Measurements from ENCODE around the gene PARP1. TPM values are rescaled to one million over a fixed set of nuclear protein-coding genes. Genes with fewer than 3 reads are reported as not detected.

Gene PARP1
- total RNA-seq, 1 experiment from 2014 or later, result 235 TPM

DNA sequence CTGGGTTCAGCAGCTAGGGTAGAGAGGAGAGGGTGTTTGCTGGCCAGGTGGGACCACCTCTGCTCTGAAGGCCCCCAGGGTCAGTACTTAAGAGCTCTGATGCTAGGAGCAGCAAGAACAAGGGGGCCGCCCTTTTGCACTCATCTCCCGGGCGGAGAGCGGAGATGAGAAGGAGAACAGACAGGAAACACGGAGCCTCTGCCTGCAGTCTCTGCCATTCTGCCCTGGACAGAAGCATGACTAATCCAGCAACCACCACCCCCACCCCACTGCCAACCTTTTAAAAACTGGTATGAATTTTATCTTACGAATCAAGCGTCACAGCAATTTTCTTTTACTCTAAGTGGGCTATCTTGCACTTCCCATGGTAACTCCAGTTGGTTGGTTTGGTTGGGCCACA, 34.5 kb downstream of the PARP1 start:
- TF ChIP-seq, protein P1, sequence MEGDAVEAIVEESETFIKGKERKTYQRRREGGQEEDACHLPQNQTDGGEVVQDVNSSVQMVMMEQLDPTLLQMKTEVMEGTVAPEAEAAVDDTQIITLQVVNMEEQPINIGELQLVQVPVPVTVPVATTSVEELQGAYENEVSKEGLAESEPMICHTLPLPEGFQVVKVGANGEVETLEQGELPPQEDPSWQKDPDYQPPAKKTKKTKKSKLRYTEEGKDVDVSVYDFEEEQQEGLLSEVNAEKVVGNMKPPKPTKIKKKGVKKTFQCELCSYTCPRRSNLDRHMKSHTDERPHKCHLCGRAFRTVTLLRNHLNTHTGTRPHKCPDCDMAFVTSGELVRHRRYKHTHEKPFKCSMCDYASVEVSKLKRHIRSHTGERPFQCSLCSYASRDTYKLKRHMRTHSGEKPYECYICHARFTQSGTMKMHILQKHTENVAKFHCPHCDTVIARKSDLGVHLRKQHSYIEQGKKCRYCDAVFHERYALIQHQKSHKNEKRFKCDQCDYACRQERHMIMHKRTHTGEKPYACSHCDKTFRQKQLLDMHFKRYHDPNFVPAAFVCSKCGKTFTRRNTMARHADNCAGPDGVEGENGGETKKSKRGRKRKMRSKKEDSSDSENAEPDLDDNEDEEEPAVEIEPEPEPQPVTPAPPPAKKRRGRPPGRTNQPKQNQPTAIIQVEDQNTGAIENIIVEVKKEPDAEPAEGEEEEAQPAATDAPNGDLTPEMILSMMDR (IDR thresholded peaks at IDR 0.05; ENCODE audit: unreplicated experiment), result no peak
- H3K27ac Mint-ChIP-seq (ENCODE audit: low read depth, unreplicated experiment), result no peak overlapping the region
- no peaks in the 10 kb centered on the region for H3K4me1 Mint-ChIP-seq (ENCODE audit: insufficient read depth, unreplicated experiment)
- no peak for DNase-seq (ENCODE audit: unreplicated experiment)
- CTCF ChIA-PET, result interaction anchor here (0.6 to 1.7 kb wide), 6 partner anchors 12 to 248 kb away, joined by 3 to 8 read pairs (median 3); no protein-coding TSS in a partner anchor
- intact Hi-C loops (cut with micrococcal nuclease), result no loop called here
- H3K4me3 Mint-ChIP-seq (ENCODE audit: unreplicated experiment), result no peak overlapping the region
- no peaks in the 10 kb centered on the region for H3K9me3 Mint-ChIP-seq (ENCODE audit: unreplicated experiment)
- peaks cover 100% of the 10 kb centered on the region for H3K36me3 Mint-ChIP-seq (ENCODE audit: insufficient read depth, unreplicated experiment)
- POLR2A ChIA-PET, result interaction anchor here (0.8 kb wide), 1 partner anchor 996 kb away, joined by 3 read pairs; no protein-coding TSS in a partner anchor
- H3K27me3 Mint-ChIP-seq (ENCODE audit: insufficient read depth, unreplicated experiment), result no peaks in the 10 kb centered on the region
- no TSS peak for BruUV-seq (replicated peaks)

DNA sequence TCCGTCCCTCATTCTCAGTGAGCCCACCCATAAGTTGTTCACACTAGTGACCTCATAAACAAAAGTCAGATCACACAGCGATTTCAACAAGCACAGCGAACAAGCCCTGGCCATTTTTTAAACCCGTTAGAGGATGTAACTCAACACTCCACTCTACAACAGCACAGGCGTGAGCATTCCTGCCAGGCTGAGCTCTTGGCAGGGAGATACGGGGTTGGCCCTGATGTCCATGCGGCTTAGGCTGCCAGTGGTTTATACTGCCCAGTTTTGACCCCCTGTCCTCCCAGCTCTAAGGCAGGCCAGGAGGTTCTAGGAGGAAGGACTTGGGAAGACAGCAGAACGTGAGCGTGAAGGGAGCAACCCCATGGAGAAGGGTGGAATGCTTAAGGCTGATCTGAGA, 35.0 kb downstream of the PARP1 start:
- DNase-seq (ENCODE audit: unreplicated experiment), result no peak
- ChIA-PET CTCF (interaction anchor here (1.0 to 1.2 kb wide), 2 partner anchors 34 to 195 kb away, joined by 3 read pairs; no protein-coding TSS in a partner anchor), POLR2A (interaction anchor here (0.8 to 1.3 kb wide), 2 partner anchors 9 to 995 kb away, joined by 3 read pairs; no protein-coding TSS in a partner anchor)
- Mint-ChIP-seq H3K4me3 (ENCODE audit: unreplicated experiment) (no peak overlapping the region), H3K4me1 (ENCODE audit: insufficient read depth, unreplicated experiment) (no peaks in the 10 kb centered on the region), H3K27ac (ENCODE audit: low read depth, unreplicated experiment) (no peak overlapping the region), H3K9me3 (ENCODE audit: unreplicated experiment) (no peaks in the 10 kb centered on the region), H3K27me3 (ENCODE audit: insufficient read depth, unreplicated experiment) (no peaks in the 10 kb centered on the region), H3K36me3 (ENCODE audit: insufficient read depth, unreplicated experiment) (peaks cover 100% of the 10 kb centered on the region)
- no TSS peak for BruUV-seq (replicated peaks)
- TF ChIP-seq, protein P1 (IDR thresholded peaks at IDR 0.05; ENCODE audit: unreplicated experiment), result no peak
- intact Hi-C loops (cut with micrococcal nuclease), result no loop called here

DNA sequence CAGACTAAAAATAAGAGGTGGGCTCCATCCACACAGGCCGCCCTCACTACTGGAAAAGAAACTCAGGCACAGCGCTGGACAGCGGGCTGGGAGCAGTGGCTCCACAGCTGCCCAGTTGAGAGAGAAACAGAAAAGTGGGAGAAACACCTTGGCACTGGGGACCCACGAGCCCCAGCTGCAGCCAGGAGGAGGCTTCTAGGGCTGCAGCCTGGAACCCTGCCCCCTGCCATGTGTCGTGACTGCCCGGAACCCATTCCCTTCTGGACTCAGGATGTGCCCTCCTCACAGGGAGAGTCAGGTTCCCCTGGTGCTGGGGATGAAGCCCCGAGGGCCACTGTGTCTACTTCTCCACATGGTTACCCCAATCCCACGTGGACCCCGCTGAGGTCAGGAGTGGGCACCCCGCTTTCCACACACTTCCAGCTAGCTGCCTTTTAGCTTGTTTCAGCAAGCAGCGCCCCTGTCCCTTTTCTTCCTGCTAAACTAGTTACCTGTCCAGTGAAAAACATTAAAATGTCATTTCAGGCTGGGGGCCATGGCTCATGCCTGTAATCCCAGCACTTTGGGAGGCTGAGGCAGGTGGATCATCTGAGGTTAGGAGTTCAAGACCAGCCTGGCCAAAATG, 35.9 kb downstream of the PARP1 start:
- TF ChIP-seq, protein P1 (IDR thresholded peaks at IDR 0.05; ENCODE audit: unreplicated experiment), result no peak
- POLR2A ChIA-PET, result interaction anchor here (1.3 kb wide), 1 partner anchor 9 kb away, joined by 3 read pairs; no protein-coding TSS in a partner anchor
- no TSS peak for BruUV-seq (replicated peaks)
- Mint-ChIP-seq H3K4me1 (ENCODE audit: insufficient read depth, unreplicated experiment) (no peaks in the 10 kb centered on the region), H3K9me3 (ENCODE audit: unreplicated experiment) (no peaks in the 10 kb centered on the region), H3K4me3 (ENCODE audit: unreplicated experiment) (no peak overlapping the region), H3K36me3 (ENCODE audit: insufficient read depth, unreplicated experiment) (peaks cover 100% of the 10 kb centered on the region), H3K27me3 (ENCODE audit: insufficient read depth, unreplicated experiment) (no peaks in the 10 kb centered on the region), H3K27ac (ENCODE audit: low read depth, unreplicated experiment) (peak overlapping the region; percentile 9)
- CTCF ChIA-PET, result interaction anchor here (0.7 to 1.0 kb wide), 2 partner anchors 39 to 527 kb away, joined by 3 to 4 read pairs; no protein-coding TSS in a partner anchor
- no peak for DNase-seq (ENCODE audit: unreplicated experiment)
- intact Hi-C loops (cut with micrococcal nuclease), result no loop called here

DNA sequence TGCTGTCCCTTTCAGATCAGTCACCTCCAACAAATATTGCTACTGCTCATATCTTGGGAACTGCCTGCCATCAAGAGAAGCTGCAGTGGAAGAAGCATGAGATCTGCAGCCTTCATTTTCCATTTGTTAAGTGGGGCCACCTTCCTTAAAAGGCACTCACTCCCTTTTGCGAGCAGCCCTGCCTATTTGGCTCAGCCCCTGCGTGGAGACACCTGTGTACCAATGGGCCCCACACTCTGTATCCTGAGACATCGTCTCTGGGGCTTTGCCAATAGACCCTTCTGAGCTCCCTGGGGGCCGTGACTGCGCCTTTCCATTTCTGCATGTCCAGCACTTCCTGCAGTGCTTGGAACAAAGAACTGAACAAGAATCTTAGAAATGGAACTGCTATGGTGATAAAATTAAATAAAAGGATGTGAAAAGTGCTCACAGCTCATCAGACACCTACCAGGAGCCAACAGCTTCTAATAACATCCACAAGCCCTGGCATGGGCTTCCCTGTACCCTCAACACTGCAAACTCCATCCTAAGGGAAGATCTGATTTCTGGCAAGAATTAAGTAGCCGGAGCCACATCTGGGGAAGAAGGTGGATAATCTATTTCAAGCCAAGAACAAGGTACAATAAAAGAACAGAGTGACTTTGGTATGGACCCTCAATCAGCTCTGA, 36.7 kb downstream of the PARP1 start:
- Mint-ChIP-seq H3K27me3 (ENCODE audit: insufficient read depth, unreplicated experiment) (no peaks in the 10 kb centered on the region), H3K36me3 (ENCODE audit: insufficient read depth, unreplicated experiment) (peaks cover 100% of the 10 kb centered on the region), H3K9me3 (ENCODE audit: unreplicated experiment) (no peaks in the 10 kb centered on the region), H3K4me1 (ENCODE audit: insufficient read depth, unreplicated experiment) (no peaks in the 10 kb centered on the region), H3K27ac (ENCODE audit: low read depth, unreplicated experiment) (no peak overlapping the region), H3K4me3 (ENCODE audit: unreplicated experiment) (no peak overlapping the region)
- ChIA-PET CTCF (interaction anchor here (0.7 to 1.0 kb wide), 2 partner anchors 38 to 528 kb away, joined by 3 to 4 read pairs; no protein-coding TSS in a partner anchor), POLR2A (no interaction called here)
- BruUV-seq (replicated peaks), result no TSS peak
- no peak for DNase-seq (ENCODE audit: unreplicated experiment)
- TF ChIP-seq, protein P1 (IDR thresholded peaks at IDR 0.05; ENCODE audit: unreplicated experiment), result no peak
- intact Hi-C loops (cut with micrococcal nuclease), result no loop called here

All from MCF 10A (cell line).